Endothelial cell of umbilical vein (primary cell): ENCODE measurements around the gene TRIML2. TPM values are rescaled to one million over a fixed set of nuclear protein-coding genes. Genes with fewer than 3 reads are reported as not detected.

Experiments used
- BruUV-seq: library from RNA; stranded (reverse); fragments of 400-500 nt; replicated peaks from 2 replicates; lab custom pipeline; 2021; lab: Mats Ljungman, UMichigan
- CTCF ChIA-PET: fragments of 300-600, 350-600 bp; sonication (Branson Sonifier 250); formaldehyde crosslinking; loops from one replicate; lab custom pipeline; 2021; ENCODE audit warnings: antibody characterized with exemption, inconsistent platforms; lab: Charles Lee
- POLR2A ChIA-PET: fragments of 300-600, 350-600 bp; sonication (Branson Sonifier 250); formaldehyde crosslinking; loops from one replicate; lab custom pipeline; 2021; ENCODE audit warnings: antibody characterized with exemption, inconsistent platforms; lab: Charles Lee
- DNase-seq: peaks from one replicate; pipeline ENCODE4 v3.0.0-alpha.2; 2011; ENCODE audit warnings: low read depth, low spot score
- FAIRE-seq: peaks from 2 replicates; lab custom pipeline; 2011; peaks lifted over from hg19 to GRCh38; lab: Jason Lieb, UNC
- H2AFZ ChIP-seq: 2 replicates; pipeline ENCODE4 v1.6.0; 2012; ENCODE audit warnings: low read depth, low read length, control low read depth, inconsistent platforms
- H3K27ac ChIP-seq: 2 replicates; pipeline ENCODE4 v1.5.1; 2011; ENCODE audit warnings: low read depth, mild to moderate bottlenecking, control low read depth, low read length, moderate library complexity; ENCODE audit not compliant: insufficient read depth
- H3K27me3 ChIP-seq, 2 experiments: 2 replicates each; pipeline versions ENCODE4 v1.6.0 to v1.6.1; 2011; ENCODE audit warnings: low read length in 2 of 2, mixed read lengths in 1 of 2; ENCODE audit not compliant: control insufficient read depth in 2 of 2, insufficient read depth in 2 of 2
- H3K36me3 ChIP-seq, 2 experiments: 2 replicates in 1 of 2; 3 replicates in 1 of 2; pipeline ENCODE4 v1.5.1; 2011; ENCODE audit warnings: low read length in 2 of 2, mild to moderate bottlenecking in 1 of 2, moderate library complexity in 1 of 2; ENCODE audit not compliant: control insufficient read depth in 2 of 2, insufficient read depth in 2 of 2; ENCODE audit errors: extremely low read depth in 1 of 2
- H3K4me1 ChIP-seq: 3 replicates; pipeline ENCODE4 v1.5.1; 2011; ENCODE audit warnings: mild to moderate bottlenecking, low read length; ENCODE audit not compliant: control insufficient read depth, insufficient read depth; ENCODE audit errors: extremely low read depth
- H3K4me2 ChIP-seq: 2 replicates; pipeline ENCODE4 v1.6.1; 2011; ENCODE audit warnings: low read length, control low read depth, mixed read lengths; ENCODE audit not compliant: insufficient read depth
- H3K4me3 ChIP-seq, 3 experiments: fragments of 200-600 bp in 1 of 3; sonication (generic), shearing (Covaris generic) in 1 of 3; replicated peaks in 1 of 3; 2 replicates each; pipeline ENCODE4 v1.5.1; 2011 to 2016; ENCODE audit warnings: control low read depth in 3 of 3, low read length in 3 of 3, mild to moderate bottlenecking in 2 of 3, inconsistent platforms in 1 of 3, low read depth in 1 of 3, moderate library complexity in 1 of 3; ENCODE audit not compliant: insufficient read depth in 1 of 3
- H3K79me2 ChIP-seq: 2 replicates; pipeline ENCODE4 v1.6.0; 2012; ENCODE audit warnings: low read length, inconsistent platforms; ENCODE audit not compliant: control insufficient read depth, insufficient read depth
- H3K9ac ChIP-seq: replicated peaks from 2 replicates; pipeline ENCODE3; 2011; ENCODE audit warnings: low read length, control low read depth; ENCODE audit not compliant: insufficient read depth; ENCODE audit errors: extremely low read depth
- H3K9me1 ChIP-seq: replicated peaks from 3 replicates; pipeline ENCODE4 v1.6.0; 2011; ENCODE audit warnings: mild to moderate bottlenecking, low read length; ENCODE audit not compliant: control insufficient read depth, insufficient read depth; ENCODE audit errors: extremely low read depth
- H3K9me3 ChIP-seq: replicated peaks from 2 replicates; pipeline ENCODE4 v1.5.1; 2012; ENCODE audit warnings: low read length, inconsistent platforms; ENCODE audit not compliant: control insufficient read depth, insufficient read depth
- H4K20me1 ChIP-seq: replicated peaks from 2 replicates; pipeline ENCODE3; 2011; ENCODE audit warnings: mild to moderate bottlenecking, low read length; ENCODE audit not compliant: control insufficient read depth, insufficient read depth; ENCODE audit errors: extremely low read depth
- EZH2 ChIP-seq: IDR thresholded peaks from 2 replicates; pipeline ENCODE4 v1.6.1; 2012; ENCODE audit warnings: borderline replicate concordance, low read depth, mild to moderate bottlenecking, moderate library complexity, low read length, inconsistent platforms; ENCODE audit not compliant: severe bottlenecking
- FOS ChIP-seq: IDR thresholded peaks from 2 replicates; pipeline ENCODE4 v1.6.1; 2011; ENCODE audit warnings: mild to moderate bottlenecking, low read length, moderate library complexity, borderline replicate concordance; ENCODE audit not compliant: insufficient read depth
- GATA2 ChIP-seq: IDR thresholded peaks from 2 replicates; pipeline ENCODE4 v1.7.0; 2011; ENCODE audit warnings: low read depth, mild to moderate bottlenecking, moderate library complexity, mixed read lengths, low read length; ENCODE audit not compliant: insufficient read length, insufficient read depth
- JUN ChIP-seq: IDR thresholded peaks from 2 replicates; pipeline ENCODE4 v1.6.1; 2011; ENCODE audit warnings: borderline replicate concordance, low read depth; ENCODE audit not compliant: insufficient read length, insufficient read depth
- MYC ChIP-seq: IDR thresholded peaks from one replicate; pipeline ENCODE4 v1.6.1; 2011; ENCODE audit warnings: mild to moderate bottlenecking, low read depth, low read length
- POLR2A ChIP-seq: IDR thresholded peaks from 2 replicates; pipeline ENCODE4 v1.6.1; 2012; ENCODE audit warnings: low read depth, mild to moderate bottlenecking, control low read depth, low read length
- POLR2AphosphoS5 ChIP-seq: IDR thresholded peaks from 2 replicates; pipeline ENCODE4 v1.6.1; 2012; ENCODE audit warnings: low read depth, mild to moderate bottlenecking, control low read depth, low read length, moderate library complexity; ENCODE audit not compliant: insufficient read depth
- dilution Hi-C: fragments of 300-500 bp; cut with MboI; formaldehyde crosslinking; loops from one replicate; pipeline ENCODE4 v1.15.0; 2019; ENCODE audit warnings: low sequenced_read_pairs; ENCODE audit not compliant: extremely low pct_ligation_motif_present
- intact Hi-C: fragments of 100-400 bp; cut with micrococcal nuclease; formaldehyde crosslinking; loops from one replicate; pipeline ENCODE4 v1.10.0; 2022
- polyA plus RNA-seq, 4 experiments: library from polyadenylated mRNA; depleted of rRNA in 3 of 4; stranded (reverse) in 3 of 4; unstranded in 1 of 4; fragments of >200 nt; gene quantifications; 2 replicates each; pipeline versions ENCODE4 v1.2.1 to v1.2.3, GENCODE V29; 2011 to 2012; ENCODE audit warnings: missing spikeins in 1 of 4
- total RNA-seq: library from RNA; stranded (reverse); gene quantifications from 2 replicates; pipeline ENCODE4 v1.2.3, GENCODE V29; 2021
- TF ChIP-seq, protein P1 (sequence below): IDR thresholded peaks from 2 replicates; pipeline ENCODE4 v1.6.1; 2011; ENCODE audit not compliant: insufficient read depth, insufficient read length
- TF ChIP-seq, protein P2 (sequence below), 2 donors: IDR thresholded peaks; 1 replicate in 1 of 2; 2 replicates in 1 of 2; pipeline ENCODE4 v1.5.1; 2011; ENCODE audit warnings: low read length in 2 of 2, mild to moderate bottlenecking in 2 of 2, moderate library complexity in 2 of 2, control low read depth in 1 of 2, inconsistent platforms in 1 of 2, low read depth in 1 of 2; ENCODE audit not compliant: insufficient read depth in 1 of 2; ENCODE audit errors: extremely low read depth in 1 of 2

Gene TRIML2
- total and polyA plus RNA-seq, 2 donors (not counting 3 experiments of a cell fraction or from before 2014, with no cell fraction given): 0.15 TPM; not detected in 1

DNA sequence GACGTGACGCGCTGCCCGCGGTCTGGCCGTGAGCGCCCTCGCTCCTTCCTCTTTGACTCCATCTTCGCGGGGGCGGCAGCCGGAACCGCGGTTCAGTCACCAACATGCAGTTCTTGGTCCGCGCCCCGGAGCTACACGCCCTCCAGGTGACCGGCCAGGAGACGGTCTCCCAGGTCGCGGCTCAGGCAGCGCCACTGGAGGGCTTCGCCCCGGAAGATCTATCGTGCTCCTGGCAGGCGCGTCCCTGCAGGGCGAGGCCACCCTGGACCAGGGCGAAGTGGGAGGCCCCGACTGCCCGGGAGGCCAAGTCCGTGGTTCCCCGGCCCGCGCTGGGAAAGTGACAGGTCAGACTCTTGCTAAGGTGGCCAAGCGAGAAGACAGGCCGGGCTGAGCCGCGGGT, 2.9 kb downstream of the TRIML2 start:
- FAIRE-seq: no peak
- Histone ChIP-seq H3K27me3 (no peaks in the 10 kb centered on the region), H2AFZ (no peak overlapping the region), H3K27ac (no peak overlapping the region), H3K9ac (no peak overlapping the region), H3K9me3 (no peaks in the 10 kb centered on the region), H3K36me3 (no peaks in the 10 kb centered on the region), H4K20me1 (no peaks in the 10 kb centered on the region), H3K4me3 (no peak overlapping the region), H3K4me1 (no peaks in the 10 kb centered on the region), H3K9me1 (no peaks in the 10 kb centered on the region), H3K79me2 (no peaks in the 10 kb centered on the region), H3K4me2 (no peak overlapping the region)
- dilution Hi-C loops (no loop called here), intact Hi-C loops (no loop called here)
- ChIA-PET POLR2A (no interaction called here), CTCF (no interaction called here)
- no TSS peak for BruUV-seq
- DNase-seq: no peak
- TF ChIP-seq, protein P1, sequence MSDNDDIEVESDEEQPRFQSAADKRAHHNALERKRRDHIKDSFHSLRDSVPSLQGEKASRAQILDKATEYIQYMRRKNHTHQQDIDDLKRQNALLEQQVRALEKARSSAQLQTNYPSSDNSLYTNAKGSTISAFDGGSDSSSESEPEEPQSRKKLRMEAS: no peak
- TF ChIP-seq POLR2AphosphoS5 (no peak), FOS (no peak), EZH2 (no peak), MYC (no peak), JUN (no peak), POLR2A (no peak), GATA2 (no peak)
- TF ChIP-seq, protein P2, sequence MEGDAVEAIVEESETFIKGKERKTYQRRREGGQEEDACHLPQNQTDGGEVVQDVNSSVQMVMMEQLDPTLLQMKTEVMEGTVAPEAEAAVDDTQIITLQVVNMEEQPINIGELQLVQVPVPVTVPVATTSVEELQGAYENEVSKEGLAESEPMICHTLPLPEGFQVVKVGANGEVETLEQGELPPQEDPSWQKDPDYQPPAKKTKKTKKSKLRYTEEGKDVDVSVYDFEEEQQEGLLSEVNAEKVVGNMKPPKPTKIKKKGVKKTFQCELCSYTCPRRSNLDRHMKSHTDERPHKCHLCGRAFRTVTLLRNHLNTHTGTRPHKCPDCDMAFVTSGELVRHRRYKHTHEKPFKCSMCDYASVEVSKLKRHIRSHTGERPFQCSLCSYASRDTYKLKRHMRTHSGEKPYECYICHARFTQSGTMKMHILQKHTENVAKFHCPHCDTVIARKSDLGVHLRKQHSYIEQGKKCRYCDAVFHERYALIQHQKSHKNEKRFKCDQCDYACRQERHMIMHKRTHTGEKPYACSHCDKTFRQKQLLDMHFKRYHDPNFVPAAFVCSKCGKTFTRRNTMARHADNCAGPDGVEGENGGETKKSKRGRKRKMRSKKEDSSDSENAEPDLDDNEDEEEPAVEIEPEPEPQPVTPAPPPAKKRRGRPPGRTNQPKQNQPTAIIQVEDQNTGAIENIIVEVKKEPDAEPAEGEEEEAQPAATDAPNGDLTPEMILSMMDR (IDR thresholded peaks at IDR 0.05; ENCODE audit: extremely low read depth in 1 of 2, insufficient read depth in 1 of 2, low read depth in 1 of 2, low read length in 2 of 2): no peak
